ENCODE data around the gene AKNAD1. TPM values are rescaled to one million over a fixed set of nuclear protein-coding genes. Genes with fewer than 3 reads are reported as not detected.

Gene AKNAD1
- total RNA-seq, 1 donor from 2014 or later: not detected

GRCh38 chr1:108817016-108817415, 39.9 kb downstream of the AKNAD1 start:
- intact Hi-C loops (cut with micrococcal nuclease): no loop called here
- H3K4me1 ChIP-seq: peaks cover 31% of the 10 kb centered on the region
- TF ChIP-seq, protein P1, sequence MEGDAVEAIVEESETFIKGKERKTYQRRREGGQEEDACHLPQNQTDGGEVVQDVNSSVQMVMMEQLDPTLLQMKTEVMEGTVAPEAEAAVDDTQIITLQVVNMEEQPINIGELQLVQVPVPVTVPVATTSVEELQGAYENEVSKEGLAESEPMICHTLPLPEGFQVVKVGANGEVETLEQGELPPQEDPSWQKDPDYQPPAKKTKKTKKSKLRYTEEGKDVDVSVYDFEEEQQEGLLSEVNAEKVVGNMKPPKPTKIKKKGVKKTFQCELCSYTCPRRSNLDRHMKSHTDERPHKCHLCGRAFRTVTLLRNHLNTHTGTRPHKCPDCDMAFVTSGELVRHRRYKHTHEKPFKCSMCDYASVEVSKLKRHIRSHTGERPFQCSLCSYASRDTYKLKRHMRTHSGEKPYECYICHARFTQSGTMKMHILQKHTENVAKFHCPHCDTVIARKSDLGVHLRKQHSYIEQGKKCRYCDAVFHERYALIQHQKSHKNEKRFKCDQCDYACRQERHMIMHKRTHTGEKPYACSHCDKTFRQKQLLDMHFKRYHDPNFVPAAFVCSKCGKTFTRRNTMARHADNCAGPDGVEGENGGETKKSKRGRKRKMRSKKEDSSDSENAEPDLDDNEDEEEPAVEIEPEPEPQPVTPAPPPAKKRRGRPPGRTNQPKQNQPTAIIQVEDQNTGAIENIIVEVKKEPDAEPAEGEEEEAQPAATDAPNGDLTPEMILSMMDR (IDR thresholded peaks at IDR 0.05; ENCODE audit: borderline replicate concordance): no peak
- H3K9me3 ChIP-seq (replicated peaks): no peaks in the 10 kb centered on the region
- no peaks in the 10 kb centered on the region for H3K27me3 ChIP-seq (ENCODE audit: low read depth)
- H3K36me3 ChIP-seq: peaks cover 2% of the 10 kb centered on the region
- DNase-seq: no peak
- peak overlapping the region; percentile 85 for H3K27ac ChIP-seq (replicated peaks)
- H3K4me3 ChIP-seq: peak overlapping the region; percentile 51

- Histone ChIP-seq H3K9me3 (replicated peaks) (no peaks in the 10 kb centered on the region), H3K4me3 (peak overlapping the region; percentile 51), H3K27me3 (ENCODE audit: low read depth) (no peaks in the 10 kb centered on the region), H3K27ac (replicated peaks) (peak overlapping the region; percentile 85), H3K36me3 (peaks cover 9% of the 10 kb centered on the region), H3K4me1 (peaks cover 31% of the 10 kb centered on the region)
- TF ChIP-seq, protein P1 (IDR thresholded peaks at IDR 0.05; ENCODE audit: borderline replicate concordance): no peak
- intact Hi-C loops (cut with micrococcal nuclease): no loop called here
- peak; percentile 66 for DNase-seq
These were observed 40.6 kb downstream of the AKNAD1 start for GRCh38 chr1:108816049-108816893.

DNA sequence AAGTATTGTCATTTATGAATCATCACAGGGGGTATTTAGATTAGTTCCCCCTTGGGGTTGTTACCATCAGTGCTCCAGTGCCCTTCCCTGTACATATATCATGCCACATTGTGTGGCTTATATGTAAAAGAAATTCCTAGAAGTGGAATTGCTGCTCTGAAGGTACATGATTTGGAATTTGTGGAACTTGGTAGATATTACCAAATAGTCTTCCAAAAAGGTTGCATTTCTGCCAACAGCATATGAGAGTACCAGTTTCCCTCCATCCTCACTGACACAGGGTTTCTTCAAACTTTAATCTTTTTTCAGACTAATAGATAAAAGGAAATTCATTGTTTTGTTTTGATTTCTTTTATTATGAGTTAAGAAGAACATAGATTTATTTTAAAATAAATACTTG, 41.3 kb downstream of the AKNAD1 start:
- DNase-seq: no peak
- no peaks in the 10 kb centered on the region for H3K9me3 ChIP-seq (replicated peaks)
- no peaks in the 10 kb centered on the region for H3K27me3 ChIP-seq (ENCODE audit: low read depth)
- TF ChIP-seq, protein P1 (IDR thresholded peaks at IDR 0.05; ENCODE audit: borderline replicate concordance): no peak
- intact Hi-C loops (cut with micrococcal nuclease): no loop called here
- H3K4me1 ChIP-seq: peaks cover 31% of the 10 kb centered on the region
- H3K4me3 ChIP-seq: no peak overlapping the region
- H3K27ac ChIP-seq (replicated peaks): peak overlapping the region; percentile 85
- H3K36me3 ChIP-seq: peaks cover 16% of the 10 kb centered on the region

DNA sequence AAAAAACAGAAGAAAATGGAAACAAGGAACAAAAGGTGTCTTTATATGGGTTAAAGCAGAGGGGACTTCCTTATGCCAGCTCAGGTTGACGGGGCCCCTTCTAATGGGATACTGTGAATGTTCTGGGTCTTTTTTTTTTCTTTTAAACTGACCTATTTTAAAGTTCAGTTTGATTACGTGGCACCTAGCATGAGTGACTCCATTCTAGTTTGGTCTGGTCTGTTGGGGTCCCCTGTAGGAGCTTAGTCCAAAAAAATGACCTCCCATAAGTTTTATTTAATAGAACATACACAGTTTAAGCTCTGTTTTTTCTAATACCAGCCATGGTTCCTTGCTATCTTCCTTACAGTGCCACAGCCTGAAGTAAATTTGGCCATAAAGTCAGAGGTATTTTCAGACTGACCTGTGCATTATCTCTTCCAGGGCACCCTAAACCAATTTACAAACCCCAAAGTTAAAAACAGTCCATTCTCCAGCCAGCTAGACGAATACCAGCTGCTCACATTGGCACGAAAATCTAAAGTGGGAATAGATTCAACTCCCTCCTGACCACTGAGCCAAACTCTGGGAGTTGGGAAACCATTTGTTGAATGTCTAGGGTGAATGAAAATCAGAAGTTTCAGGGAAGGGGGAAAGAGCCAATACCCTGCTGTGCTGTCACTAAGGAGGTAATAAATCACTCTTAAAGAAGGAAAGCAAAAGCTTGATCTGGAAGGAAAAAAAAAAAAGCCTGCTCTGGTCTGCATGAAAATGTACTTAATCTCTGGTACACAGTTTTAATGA, 42.4 kb downstream of the AKNAD1 start:
- peaks cover 31% of the 10 kb centered on the region for H3K4me1 ChIP-seq
- no peaks in the 10 kb centered on the region for H3K27me3 ChIP-seq (ENCODE audit: low read depth)
- peak overlapping the region; percentile 85 for H3K27ac ChIP-seq (replicated peaks)
- intact Hi-C loops (cut with micrococcal nuclease): no loop called here
- no peak overlapping the region for H3K4me3 ChIP-seq
- TF ChIP-seq, protein P1 (IDR thresholded peaks at IDR 0.05; ENCODE audit: borderline replicate concordance): no peak
- DNase-seq: no peak
- no peaks in the 10 kb centered on the region for H3K9me3 ChIP-seq (replicated peaks)
- H3K36me3 ChIP-seq: peaks cover 26% of the 10 kb centered on the region

- Histone ChIP-seq H3K4me1 (peaks cover 31% of the 10 kb centered on the region), H3K36me3 (peaks cover 35% of the 10 kb centered on the region), H3K4me3 (no peak overlapping the region), H3K27ac (replicated peaks) (no peak overlapping the region), H3K27me3 (ENCODE audit: low read depth) (no peaks in the 10 kb centered on the region), H3K9me3 (replicated peaks) (no peaks in the 10 kb centered on the region)
- TF ChIP-seq, protein P1 (IDR thresholded peaks at IDR 0.05; ENCODE audit: borderline replicate concordance): no peak
- intact Hi-C loops (cut with micrococcal nuclease): no loop called here
- no peak for DNase-seq
These were observed 43.6 kb downstream of the AKNAD1 start for GRCh38 chr1:108813326-108813725.
